GM12878 (cell line): ENCODE results near the gene RNASE7.

Experiments used
- RELA ChIP-seq: fragments of 450-650 bp; IDR thresholded peaks from 2 replicates; pipeline ENCODE4 v1.8.0; 2014; ENCODE audit warnings: borderline replicate concordance; ENCODE audit not compliant: partially characterized antibody
- SIX5 ChIP-seq: IDR thresholded peaks from 2 replicates; pipeline ENCODE4 v1.6.1; 2011; ENCODE audit warnings: mild to moderate bottlenecking, low read depth, low read length, moderate library complexity; ENCODE audit not compliant: severe bottlenecking
- TF ChIP-seq, protein P1 (sequence below), 3 experiments: IDR thresholded peaks in 2 of 3; conservative IDR thresholded peaks in 1 of 3; 2 replicates each; pipeline ENCODE4 v1.5.1; 2011; ENCODE audit warnings: low read depth in 3 of 3, low read length in 3 of 3, mild to moderate bottlenecking in 3 of 3, control low read depth in 2 of 3, moderate library complexity in 2 of 3, inconsistent platforms in 1 of 3, mixed read lengths in 1 of 3; ENCODE audit not compliant: control insufficient read depth in 2 of 3, insufficient read depth in 1 of 3; ENCODE audit errors: extremely low read depth in 1 of 3

DNA sequence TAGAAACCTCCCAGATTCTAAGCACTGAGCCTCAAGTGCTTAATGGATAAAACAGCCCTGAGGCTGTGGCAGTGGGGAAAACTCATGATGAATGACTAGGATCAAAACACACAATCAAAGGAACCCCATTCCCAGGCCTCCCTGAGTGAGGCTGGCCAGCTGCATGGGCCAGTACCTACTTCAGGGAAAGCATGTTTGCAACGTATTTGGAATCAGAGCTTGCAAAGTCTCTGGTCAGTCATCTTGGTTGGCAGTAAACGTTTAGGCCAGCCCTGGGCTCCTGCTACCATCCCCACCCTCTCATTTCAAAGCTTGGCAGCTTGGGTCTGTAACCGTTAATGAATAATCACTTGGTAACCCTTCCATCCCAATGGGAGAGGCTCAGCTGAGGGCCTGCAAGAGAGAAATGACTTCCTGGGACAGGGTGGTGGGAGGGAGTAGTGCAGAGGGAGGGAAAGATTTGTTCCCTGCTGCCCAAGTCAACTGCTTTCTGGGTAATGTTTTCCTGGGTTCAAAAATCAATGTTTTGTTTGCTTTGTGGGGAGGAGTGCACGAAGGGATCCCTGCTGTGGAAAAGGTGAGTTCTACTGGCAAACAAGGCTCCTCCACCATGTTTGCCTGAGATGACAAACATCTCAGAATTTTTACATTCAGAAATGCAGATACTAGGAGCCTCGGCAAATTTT is 13.4 kb downstream of the RNASE7 start:
- TF ChIP-seq RELA (no peak), SIX5 (no peak)
- TF ChIP-seq, protein P1, sequence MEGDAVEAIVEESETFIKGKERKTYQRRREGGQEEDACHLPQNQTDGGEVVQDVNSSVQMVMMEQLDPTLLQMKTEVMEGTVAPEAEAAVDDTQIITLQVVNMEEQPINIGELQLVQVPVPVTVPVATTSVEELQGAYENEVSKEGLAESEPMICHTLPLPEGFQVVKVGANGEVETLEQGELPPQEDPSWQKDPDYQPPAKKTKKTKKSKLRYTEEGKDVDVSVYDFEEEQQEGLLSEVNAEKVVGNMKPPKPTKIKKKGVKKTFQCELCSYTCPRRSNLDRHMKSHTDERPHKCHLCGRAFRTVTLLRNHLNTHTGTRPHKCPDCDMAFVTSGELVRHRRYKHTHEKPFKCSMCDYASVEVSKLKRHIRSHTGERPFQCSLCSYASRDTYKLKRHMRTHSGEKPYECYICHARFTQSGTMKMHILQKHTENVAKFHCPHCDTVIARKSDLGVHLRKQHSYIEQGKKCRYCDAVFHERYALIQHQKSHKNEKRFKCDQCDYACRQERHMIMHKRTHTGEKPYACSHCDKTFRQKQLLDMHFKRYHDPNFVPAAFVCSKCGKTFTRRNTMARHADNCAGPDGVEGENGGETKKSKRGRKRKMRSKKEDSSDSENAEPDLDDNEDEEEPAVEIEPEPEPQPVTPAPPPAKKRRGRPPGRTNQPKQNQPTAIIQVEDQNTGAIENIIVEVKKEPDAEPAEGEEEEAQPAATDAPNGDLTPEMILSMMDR (IDR thresholded peaks at IDR 0.05 in 2 of 3, conservative IDR thresholded peaks at IDR 0.05 in 1 of 3; ENCODE audit: control insufficient read depth in 2 of 3, extremely low read depth in 1 of 3, insufficient read depth in 1 of 3, low read depth in 3 of 3, low read length in 3 of 3) = no peak
